ENCODE results near the gene QSER1.
A peak's percentile ranks its signal among the peaks of the same experiment; 100 is the strongest.

Gene QSER1

DNA sequence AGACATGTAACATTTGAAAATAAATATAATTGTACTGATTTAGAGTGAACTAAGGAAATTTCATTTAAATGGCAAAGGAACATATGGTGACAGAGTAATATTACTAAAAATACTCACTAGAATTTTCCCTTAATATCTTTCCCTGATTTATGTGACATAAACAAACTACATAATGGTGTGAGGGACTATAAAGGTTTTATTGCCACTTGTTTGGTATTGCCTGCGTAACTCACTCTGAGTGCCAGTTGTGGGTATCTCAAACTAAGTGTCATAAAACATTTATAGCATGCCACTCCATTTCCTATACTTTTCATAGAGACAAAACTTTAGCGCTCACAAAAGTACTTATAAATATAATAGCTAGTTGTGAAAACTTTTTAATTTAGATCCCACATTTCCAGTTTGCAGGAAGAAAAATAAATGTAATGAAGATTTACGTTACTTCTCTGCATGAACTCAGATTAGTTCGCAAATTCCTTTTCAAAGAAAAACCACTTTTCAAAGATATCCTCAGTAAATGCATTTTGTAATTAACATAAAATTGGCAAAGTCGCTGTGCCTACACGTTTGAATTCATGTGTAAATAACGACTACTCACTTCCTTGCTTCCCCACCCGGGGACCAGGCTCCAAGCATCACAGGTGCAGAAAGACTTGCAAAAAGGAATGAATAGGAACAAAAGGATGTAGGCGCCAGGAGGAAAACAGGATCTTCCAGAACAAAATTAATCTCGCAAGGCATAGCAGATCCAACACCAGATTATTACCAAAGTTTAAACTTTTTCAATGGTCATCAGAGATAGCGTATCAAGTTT lies 1.6 kb upstream of the QSER1 start:
- DNase-seq (ENCODE audit: low spot score), result no peak

DNA sequence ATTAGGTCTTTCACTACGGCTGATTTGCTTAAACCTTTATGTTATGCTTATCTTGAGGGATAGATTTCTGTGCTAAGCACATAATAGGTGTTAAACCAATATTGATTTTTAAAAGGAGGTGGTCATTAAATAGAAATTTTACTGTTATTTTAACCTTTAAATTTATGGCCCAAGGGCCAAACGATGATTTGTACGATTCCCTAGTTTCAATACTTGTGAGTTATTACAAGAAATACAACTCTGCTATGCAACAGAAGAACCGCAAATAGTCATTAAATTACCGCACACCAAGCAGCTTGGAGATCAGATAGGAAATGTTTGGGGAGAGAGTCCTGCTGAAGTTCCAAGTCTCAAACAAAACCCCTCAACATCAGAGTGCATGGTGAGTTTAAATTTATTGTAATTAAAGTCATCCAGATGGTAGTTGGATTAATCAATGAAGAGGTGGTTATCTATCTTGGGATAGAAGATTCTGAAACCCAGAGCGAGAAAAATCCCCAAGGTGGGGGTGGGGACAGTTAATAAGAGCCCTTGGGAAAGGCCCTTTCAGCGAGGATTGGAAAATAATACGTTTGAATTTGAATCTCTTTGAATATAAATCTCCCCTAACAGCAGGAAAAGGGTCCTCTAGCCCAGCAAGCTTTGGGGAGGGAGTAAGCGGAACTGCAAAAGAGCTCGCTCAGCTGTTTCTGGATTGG lies 805 bp upstream of the QSER1 start:
- no peak for DNase-seq (ENCODE audit: low spot score)

DNA sequence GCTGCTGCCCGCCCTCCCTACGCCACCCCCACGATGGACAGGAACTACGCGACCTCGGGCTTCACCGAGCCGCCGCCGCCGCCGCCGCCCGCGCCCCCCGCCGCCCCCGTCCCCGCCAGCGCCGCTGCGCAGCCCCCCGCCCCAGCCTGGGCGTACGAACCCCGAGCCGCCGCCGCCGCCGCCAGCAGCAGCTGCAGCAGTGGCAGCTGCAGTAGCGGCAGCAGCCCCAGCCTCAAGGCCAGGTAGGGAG lies 407 bp downstream of the QSER1 start:
- no peak for DNase-seq (ENCODE audit: low spot score)

DNA sequence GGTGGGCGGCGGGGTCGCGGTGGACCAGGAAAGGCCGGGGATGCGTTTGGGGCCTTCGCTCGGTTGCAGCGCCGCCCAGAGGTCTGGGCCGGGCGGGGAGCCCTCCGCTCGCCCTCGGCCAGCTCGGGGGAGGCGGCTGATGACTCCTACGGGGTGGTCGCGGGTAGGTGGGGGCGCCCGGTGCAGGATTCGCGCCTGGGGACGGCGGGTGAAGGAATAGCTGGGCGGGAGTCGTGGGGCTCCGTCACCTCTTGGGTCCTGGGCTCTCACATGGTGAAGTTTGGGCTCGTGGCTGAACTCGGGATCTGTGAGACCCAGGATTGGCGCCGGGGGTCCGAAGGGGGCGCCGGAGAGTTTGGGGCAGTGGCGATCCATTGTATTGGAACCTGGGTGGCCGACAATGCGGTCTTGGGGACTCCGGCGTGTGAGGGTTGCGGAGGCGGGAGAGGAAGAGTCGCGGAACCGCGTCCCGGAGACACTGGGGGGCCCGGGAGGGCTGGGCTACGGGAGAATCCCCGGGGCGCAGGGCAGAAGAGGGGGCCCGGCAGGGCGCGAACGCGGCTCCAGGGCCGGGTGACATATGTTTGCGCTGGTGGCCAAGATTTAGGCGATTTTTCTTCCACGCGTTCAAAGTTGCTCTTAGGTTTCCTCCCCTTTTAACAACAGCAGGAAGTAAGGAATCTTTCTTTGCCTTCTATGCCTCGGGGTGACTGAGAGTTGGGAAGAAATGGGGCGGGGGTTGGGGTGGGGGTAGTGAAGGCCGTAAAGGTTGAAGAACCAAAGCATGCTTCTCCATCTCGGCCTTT lies 935 bp downstream of the QSER1 start:
- peak; percentile 80 for DNase-seq (ENCODE audit: low spot score)

DNA sequence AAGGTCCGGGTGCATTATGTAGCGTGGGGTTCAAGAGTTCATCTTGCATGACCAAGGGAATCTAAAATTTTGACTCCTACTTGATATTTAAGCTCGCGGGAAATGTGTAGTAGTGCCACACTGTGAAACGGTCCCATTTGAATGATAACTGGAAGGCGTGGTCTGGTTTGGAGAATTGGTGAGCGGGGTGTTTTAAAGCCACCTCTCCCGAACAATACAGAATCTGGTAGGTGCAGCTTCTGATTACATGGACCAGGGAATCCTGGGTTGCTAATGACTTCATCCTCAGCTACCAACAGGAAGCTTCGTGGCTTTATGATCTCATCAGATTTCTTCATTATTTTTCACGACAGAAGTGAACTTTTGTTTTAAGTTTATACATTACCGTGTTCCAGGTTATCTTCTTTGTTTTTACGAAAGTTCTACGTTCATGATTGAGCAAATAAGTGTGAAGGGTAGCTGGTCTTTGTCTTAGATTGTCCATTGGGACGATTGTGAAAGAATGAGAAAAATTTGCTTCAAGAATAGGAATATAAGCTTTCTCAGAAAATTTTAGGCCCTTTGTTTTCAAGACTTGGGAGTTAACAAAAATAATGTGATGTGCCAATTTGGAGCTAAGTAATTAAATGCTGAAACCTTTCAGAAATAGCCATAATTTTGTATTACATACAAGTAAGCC lies 1.7 kb downstream of the QSER1 start:
- peak; percentile 82 for DNase-seq (ENCODE audit: low spot score)

DNA sequence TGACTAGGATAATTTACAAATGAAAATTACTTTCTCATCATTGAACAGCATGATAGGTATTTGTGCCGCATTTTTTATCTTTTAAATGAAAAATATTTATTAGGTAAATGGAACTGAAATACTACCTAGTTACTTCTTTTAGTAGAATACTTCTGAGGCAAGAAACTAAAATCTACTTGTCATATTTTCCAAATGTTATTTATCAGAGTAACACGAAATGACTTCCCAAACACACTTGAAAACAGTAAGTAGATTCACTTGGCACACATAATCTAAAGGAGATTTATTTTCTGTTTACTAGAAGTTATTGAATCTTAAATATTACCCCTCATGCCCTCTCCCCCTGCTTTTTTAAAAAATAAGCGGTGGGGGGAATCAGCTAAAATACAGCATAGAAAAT lies 2.3 kb downstream of the QSER1 start:
- DNase-seq (ENCODE audit: low spot score), result no peak

DNA sequence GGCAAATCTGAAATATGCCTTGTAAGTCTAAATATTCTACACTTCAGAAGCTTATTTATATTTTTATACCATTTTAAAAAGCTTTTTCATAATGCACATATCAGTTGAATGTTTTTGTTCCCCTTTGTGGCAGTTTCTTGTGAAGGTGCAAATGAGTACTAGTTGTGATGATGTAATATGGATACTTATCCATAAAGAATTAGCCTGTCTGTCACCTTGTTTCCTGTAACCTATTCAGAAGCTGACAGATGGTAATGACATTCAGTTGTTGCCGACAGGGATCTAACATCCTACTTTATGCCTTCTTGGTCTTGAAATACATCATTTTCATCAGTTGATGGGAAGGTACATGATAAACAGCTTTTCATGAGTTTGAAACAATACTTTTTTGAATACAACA lies 2.9 kb downstream of the QSER1 start:
- DNase-seq (ENCODE audit: low spot score), result no peak

DNA sequence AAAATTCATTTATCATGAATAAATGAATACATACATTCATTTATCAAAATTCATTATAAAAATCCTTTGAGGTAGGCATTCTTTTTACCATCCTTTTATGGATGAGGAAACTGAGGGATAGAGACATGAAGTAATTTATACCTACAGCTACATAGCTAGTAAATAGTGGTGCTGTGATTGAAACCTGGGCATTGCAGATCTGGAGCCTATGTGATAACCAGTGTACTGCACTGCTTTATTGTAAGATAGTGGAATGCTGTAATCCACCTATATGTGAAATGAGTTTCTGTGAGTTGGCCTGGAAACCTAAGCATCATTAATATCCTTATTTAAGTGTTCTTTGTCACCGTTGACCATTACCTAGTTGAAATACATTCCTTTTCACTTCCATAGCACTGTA lies 4.5 kb downstream of the QSER1 start:
- DNase-seq (ENCODE audit: low spot score), result no peak

DNA sequence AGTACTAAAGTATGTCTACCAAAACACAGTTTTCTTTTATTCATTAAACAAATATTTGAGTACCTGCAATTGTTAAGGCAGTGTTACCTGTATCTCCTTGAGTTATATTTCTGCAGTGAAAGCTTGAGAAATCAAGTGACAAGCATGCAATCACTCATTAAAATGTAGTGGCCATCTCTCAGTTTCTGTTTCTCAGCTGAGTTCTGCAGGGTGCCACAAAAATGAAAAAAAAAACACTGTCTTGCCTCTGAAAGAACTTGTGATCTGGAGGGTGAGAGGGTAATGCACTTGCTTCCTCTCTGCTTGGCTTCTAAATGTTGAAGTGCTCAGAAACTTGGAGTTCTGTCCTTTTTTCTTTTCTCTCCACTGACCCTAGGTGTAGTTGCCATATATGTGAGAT lies 6.8 kb downstream of the QSER1 start:
- DNase-seq (ENCODE audit: low spot score), result no peak

DNA sequence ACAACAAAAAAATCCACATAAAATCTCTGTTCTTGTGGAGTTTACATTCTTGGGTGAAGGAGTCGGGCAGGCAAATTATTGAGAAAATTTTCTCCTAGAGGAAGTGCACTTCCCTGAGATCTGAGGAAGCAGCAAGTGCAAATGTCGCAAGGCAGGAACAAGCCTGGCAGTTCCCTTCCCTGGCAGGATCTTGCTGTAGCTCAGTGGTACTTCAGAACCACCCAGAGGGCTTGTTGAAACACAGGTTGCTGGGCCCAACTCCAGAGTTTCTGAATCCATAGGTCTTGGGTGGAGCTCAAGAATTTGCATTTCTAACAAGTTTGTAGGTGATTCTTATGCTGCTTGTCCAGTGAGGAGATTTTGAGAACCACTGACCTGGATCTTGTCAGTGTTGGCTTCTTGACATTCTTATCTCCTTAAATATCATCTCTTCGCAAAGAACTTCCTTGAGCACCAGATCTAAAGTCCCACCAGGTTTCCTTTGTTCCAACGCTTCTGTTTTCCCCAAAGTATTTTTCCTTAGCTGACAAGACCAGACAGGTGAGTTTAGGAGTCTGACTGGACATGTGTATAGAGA lies 9.6 kb downstream of the QSER1 start:
- DNase-seq (ENCODE audit: low spot score), result no peak

DNA sequence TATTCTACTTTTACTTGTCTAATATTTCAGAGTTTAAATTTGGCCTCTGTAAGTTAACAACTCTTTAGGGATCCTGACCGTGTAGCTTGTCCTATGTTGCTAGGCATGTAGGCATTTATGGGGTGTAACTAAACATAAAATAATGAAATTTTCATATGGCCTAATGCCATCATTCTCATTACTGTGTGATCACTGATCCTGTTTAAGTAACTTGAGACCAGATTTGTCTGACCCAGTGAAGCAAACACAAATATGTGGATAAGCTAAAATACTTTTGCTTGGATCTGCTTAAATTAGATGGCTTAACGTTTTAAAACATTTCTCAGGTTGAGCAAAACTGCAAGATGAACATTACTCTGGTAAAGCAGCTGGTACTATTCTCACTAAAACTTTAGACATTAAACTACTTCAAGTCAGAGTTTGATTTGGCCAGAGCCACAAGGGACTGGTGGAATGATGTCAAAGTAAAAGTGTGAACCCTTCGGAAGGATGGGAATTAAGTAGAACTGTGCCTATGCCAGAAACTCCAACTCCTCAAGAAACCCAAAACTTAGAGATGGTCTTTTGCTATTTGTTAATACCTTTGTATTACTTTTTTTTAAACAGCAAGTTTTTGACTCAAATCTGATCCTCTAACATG lies 12.5 kb downstream of the QSER1 start:
- DNase-seq (ENCODE audit: low spot score), result peak; percentile 9

DNA sequence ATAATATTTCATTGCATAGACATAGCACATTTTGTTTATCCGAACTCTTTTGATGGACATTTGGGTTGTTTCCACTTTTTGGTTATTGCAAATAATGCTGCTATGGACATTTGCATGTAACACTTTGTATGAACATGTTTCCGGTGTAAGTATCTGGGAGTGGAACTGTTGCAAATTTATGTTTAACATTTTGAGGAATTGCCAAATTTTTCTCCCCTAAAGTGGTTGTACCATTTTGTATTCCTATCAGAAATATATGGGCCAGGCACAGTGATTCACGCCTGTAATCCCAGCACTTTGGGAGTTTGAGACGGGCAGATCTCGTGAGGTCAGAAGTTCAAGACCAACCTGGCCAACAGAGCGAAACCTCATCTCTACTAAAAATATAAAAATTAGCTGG lies 16.0 kb downstream of the QSER1 start:
- no peak for DNase-seq (ENCODE audit: low spot score)

DNA sequence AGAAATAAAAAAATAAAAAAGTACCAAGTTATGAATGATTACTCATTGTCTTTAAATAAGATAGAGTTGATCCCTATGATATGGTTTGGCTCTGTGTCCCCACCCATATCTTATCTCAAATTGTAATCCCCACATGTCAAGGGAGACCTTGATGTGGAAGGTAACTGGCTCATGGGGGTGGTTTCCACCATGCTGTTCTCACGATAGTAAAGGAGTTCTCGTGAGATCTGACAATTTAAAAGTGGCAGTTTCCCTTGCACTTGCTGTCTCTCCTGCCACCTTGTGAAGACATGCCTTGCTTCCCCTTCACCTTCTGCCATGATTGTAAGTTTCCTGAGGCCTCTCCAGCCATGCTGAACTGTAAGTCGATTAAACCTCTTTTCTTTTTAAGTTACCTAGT lies 18.8 kb downstream of the QSER1 start:
- DNase-seq (ENCODE audit: low spot score), result no peak

DNA sequence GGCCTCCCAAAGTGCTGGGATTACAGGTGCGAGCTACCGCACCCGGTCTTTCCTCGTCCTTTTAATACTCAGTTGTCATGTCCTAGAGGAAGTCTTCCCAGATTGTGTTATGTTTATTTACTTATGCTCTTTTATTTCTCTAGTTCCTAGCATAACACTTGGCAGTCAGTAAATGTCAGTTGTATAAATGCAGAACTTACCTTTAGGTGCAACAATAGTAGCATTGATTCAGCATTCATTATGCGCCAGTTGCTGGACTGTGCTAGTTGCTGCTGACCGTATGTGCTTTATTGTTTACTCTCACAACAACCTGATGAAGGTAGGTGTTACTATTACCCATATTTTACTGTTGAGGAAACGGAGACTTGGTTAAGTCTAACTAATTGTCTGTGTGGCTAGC lies 20.8 kb downstream of the QSER1 start:
- no peak for DNase-seq (ENCODE audit: low spot score)

DNA sequence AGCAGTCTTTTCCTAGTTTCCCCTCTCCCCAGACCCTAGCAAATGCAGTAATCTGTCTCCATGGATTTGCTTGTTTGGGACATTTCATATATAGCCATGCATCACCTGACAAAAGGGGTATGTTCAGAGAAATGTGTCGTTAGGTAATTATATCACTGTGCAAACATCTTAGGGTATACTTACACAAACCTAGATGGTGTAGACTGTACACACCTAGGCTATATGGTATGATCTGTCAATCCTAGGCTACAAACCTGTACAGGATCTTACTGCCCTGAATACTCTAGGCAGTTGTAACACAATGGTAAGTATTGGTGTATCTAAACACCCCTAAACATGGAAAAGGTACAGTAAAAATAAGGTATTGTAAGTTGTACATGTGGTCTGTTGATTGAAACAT lies 23.8 kb downstream of the QSER1 start:
- no peak for DNase-seq (ENCODE audit: low spot score)

DNA sequence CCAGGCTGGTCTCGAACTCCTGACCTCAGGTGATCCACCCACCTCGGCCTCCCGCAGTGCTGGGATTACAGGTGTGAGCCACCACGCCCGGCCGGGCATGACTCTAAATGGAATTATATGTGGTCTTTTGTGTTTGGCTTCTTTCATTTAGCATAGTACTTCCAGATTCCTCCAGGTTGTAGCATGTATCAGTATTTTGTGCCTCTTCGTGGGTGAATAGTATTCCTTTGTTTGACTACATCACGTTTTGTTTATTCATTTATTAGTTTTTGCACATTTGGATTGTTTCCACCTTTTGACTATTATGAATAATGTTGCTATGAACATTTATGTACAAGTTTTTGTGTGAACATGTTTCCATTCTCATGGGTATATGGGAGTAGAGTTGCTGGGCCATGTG lies 24.4 kb downstream of the QSER1 start:
- no peak for DNase-seq (ENCODE audit: low spot score)

DNA sequence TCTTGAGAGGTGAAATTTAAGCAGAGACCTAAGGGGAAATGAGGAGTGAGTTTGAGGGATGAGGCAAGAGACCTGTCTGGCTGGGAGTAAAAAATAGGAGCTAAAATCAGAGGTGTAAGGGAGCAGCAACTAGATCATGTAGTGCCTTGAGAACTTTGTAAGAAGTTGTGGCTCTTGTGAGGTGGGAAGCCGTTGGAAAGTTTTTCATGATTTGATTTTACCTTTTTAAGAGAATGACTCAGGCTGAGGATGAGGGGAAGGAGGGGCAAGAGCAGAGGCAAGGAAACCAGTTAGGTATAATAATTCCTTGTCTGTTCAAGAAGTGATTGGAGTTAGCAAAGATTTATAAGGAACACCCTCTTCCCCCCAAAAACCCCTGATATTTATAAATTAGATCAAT lies 25.8 kb downstream of the QSER1 start:
- DNase-seq (ENCODE audit: low spot score), result no peak

DNA sequence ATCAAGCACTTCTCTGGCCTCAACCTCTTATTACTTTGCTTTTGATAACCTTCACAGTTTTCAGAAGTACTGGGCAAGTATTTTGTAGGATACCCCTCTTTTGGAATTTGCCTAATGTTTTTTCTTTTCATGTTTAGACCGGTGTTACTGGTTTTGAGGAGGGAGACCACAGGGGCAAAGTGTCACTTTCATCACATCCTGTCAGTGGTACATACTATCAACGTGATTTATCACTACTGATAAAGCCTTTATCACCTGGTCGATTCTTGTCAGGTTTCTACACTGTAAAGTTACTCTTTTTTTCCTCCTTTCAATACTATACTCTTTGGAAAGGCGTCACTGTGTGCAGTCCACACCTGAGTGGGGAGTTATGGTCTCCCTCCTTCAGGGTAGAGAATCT lies 26.7 kb downstream of the QSER1 start:
- DNase-seq (ENCODE audit: low spot score), result no peak

DNA sequence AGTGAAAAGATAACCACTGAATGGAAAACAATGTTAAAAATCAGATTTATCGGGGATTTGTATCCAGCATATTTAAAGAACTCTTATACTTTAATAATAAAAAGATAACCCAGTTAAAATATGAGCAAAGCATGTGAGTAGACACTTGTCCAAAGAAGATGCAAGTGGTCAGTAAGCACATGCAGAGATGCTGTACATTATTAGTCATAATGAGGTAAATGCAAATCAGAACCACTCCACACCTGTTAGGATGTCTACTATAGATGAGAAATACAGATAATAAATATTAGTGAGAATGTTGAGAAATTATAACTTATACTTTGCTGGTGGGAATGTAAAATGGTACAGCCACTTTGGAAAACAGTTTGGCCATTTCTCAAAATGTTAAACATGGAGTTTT lies 28.0 kb downstream of the QSER1 start:
- DNase-seq (ENCODE audit: low spot score), result no peak

DNA sequence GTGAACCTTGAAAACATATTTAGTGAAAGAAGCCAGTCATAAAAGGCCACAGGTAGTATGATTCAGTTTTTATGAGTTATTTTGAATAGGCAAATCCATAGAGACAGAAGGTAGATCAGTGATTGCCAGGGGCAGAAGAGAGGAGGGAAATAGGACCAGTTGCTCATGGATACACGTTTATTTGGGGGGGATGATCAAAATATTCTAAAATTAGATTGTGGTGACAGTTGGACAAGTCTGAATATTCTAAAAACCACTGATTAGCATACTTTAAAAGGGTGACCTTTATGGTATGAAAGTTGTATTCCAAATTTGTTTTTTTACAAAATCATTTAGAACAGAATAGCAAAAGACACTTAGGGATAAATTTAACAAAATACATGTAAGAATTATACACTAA lies 28.6 kb downstream of the QSER1 start:
- no peak for DNase-seq (ENCODE audit: low spot score)

DNA sequence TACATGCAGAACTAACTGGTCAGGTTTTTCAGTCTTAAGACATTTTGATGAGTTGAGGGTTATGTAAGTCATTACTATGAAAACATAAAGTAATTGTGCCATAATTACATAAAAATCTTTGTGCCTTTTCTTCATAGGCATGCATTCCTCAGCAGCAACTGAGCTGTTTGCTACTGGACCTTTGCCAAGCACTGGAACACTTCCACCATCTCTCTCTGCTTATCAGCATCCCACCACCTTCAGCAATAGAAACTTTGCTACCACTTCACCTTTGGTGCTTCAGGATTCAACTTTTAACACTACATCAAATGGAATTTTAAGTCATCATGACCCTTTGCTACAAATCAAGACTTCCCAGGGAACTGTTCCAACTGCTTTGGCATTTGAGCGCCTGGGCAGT lies 39.0 kb downstream of the QSER1 start:
- DNase-seq (ENCODE audit: low spot score), result no peak

DNA sequence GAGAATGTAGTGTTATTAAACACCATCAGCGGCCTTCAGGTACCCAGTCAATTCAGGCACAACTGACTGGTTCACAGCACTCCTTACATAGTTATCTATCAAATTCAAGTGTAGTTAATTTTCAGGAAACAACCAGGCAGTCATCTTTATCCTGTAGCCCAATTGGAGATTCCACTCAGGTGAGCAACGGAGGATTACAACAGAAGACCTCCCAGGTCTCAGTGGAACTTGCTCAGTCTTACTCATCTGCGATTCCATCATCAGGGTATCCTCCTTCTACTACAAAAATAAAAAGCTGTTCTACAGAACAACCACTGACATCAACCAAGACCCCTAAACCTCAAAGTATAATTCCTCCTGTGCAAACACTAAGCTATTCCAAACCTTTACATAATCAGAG lies 39.6 kb downstream of the QSER1 start:
- no peak for DNase-seq (ENCODE audit: low spot score)
